NT2/D1 (cell line): Measurements from ENCODE around the gene FAM78A.

Experiments
- DNase-seq: peaks from one replicate; pipeline ENCODE4 v3.0.0-alpha.2; 2011; ENCODE audit warnings: low read depth, low spot score
- H3K27me3 ChIP-seq: 2 replicates; pipeline ENCODE4 v1.6.0; 2011; ENCODE audit warnings: mild to moderate bottlenecking; ENCODE audit not compliant: insufficient read length, insufficient read depth
- H3K36me3 ChIP-seq: 2 replicates; pipeline ENCODE4 v1.6.1; 2011; ENCODE audit warnings: mild to moderate bottlenecking, low read length, mixed read lengths; ENCODE audit not compliant: insufficient read depth, insufficient read length
- H3K4me1 ChIP-seq: 2 replicates; pipeline ENCODE4 v1.5.1; 2011; ENCODE audit not compliant: insufficient read depth, insufficient read length
- H3K4me3 ChIP-seq: 2 replicates; pipeline ENCODE4 v1.5.1; 2011; ENCODE audit warnings: low read depth; ENCODE audit not compliant: insufficient read length
- H3K9ac ChIP-seq: 2 replicates; pipeline ENCODE4 v1.6.0; 2011; ENCODE audit warnings: low read depth; ENCODE audit not compliant: insufficient read length
- H3K9me3 ChIP-seq: 2 replicates; pipeline ENCODE4 v1.5.1; 2011; ENCODE audit warnings: mild to moderate bottlenecking, low read length; ENCODE audit not compliant: insufficient read depth
- SUZ12 ChIP-seq: IDR thresholded peaks from 2 replicates; pipeline ENCODE4 v1.6.1; 2011; ENCODE audit not compliant: insufficient read length, insufficient read depth; ENCODE audit errors: extremely low read depth
- YY1 ChIP-seq: IDR thresholded peaks from 2 replicates; pipeline ENCODE4 v1.6.1; 2011; ENCODE audit not compliant: insufficient read length, insufficient read depth
- ZNF274 ChIP-seq: IDR thresholded peaks from 2 replicates; pipeline ENCODE4 v1.6.1; 2011; ENCODE audit warnings: mild to moderate bottlenecking, low read depth, low read length

Gene FAM78A, protein sequence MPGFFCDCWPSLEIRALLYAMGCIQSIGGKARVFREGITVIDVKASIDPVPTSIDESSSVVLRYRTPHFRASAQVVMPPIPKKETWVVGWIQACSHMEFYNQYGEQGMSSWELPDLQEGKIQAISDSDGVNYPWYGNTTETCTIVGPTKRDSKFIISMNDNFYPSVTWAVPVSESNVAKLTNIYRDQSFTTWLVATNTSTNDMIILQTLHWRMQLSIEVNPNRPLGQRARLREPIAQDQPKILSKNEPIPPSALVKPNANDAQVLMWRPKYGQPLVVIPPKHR

DNA sequence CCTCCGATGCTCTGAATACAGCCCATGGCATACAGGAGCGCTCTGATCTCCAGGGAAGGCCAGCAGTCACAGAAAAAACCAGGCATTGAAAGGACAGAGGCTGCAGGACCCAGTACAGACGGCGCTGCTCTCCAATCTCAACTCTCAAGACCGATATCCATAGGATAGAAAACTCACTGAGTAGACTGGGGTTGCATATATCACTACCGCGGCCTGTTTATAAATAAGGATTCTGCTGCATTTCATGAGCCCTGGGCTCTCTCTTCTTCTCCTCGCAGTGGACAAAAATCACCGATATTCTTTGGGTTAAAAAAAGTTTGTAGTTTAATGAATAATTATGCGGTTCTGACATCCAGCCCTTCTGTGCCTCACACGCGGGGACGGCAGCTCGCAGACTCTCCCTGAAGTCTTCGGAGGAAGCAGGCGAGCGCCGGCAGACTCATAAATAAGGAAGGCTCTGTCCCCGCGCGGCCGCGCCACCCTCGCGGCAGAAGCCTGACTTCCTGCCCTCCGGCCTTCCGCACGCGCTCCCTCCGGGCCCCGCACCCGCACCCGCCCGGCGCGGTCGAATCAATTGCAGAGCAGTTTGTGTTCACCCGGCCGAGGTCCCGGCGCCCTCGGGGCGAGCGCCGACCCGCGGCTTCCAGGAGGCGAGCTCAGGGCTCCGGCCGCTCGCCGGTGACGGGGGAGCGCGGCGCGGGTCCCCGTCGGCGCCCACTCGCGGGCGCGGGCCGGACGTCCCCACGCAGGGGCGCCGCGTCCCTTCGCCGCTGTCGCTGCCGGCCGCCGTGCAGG, at the start of gene FAM78A:
Gene FAM78A (minus strand): TSS at position 417 of the 795 bp plus-strand sequence. CDS start 331 bp downstream, at position 86.
- TF ChIP-seq SUZ12 (no peak), YY1 (no peak), ZNF274 (no peak)
- Histone ChIP-seq H3K4me3 (peak within 1 kb of the TSS; percentile 53), H3K4me1 (peaks cover 28% of the 10 kb centered on the region), H3K9me3 (no peaks in the 10 kb centered on the region), H3K27me3 (peaks cover 19% of the 10 kb centered on the region), H3K9ac (peak within 1 kb of the TSS; percentile 78), H3K36me3 (no peaks in the 10 kb centered on the region)
- DNase-seq: no peak

DNA sequence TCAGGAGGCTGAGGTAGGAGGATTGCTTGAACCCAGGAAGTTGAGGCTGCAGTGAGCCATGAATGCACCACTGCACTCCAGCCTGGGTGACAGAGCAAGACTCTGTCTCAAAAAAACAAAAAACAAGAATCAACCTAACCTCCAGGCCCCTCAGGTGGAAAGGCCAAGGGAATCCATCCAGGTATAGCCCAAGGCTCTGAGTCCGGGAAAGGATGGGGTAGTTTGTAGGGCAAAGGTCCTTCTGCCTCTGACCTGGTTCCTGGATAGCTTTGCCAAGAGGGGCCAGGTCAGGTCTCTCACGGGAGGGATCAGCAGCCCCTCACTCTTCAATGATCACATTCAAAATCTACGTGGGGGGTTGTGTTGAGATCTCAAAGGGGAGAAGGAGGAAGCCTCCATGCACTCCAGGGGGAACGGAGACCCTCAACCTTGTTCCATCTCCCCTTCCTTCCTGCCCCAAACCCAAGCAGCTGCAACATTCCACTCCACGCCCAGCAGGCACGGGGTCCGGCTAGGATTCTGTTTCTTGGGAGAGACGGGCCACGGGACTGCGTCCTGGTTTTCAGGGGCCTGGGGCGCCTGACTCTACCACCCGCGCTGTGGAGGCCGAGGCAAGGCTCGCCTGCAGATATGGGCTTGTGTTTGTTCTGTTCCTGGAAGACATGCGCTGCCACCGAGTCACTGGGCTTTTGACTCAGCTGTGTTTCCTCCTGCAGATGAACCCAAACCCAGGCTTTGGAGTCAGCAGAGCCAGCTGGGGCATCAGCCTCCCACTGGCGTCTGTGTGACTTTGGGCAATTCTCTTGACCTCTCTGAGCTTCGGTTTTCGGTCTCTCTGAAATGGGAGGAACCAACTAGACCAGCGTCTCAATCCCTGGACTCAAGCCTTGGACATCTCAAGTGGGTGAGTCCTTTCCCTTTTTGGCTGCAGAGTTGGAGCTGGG, 48.7 kb upstream of the FAM78A start:
- Histone ChIP-seq H3K4me1 (peaks cover 15% of the 10 kb centered on the region), H3K9ac (no peak overlapping the region), H3K9me3 (no peaks in the 10 kb centered on the region), H3K36me3 (no peaks in the 10 kb centered on the region), H3K27me3 (no peaks in the 10 kb centered on the region), H3K4me3 (no peak overlapping the region)
- no peak for DNase-seq
- TF ChIP-seq YY1: no peak
- TF ChIP-seq SUZ12: no peak
- no peak for TF ChIP-seq ZNF274

DNA sequence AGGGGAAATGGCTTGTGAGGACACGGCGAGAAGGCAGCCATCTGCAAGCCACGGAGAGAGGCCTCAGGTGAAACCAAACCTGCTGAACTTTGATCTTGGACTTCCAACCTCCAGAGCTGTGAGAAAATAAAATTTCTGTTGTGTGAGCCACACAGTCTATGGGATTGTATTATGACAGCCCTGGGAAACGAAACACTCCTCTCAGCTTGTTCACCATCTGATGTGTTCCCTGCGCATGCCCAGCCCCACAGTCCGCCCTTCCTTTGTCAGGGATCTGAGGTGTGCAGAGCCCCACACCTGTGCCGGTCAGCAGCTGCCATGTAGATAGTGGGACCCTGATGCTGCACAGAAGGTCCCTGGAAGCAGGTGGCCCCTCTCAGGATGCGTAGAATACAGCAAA, 47.3 kb upstream of the FAM78A start:
- TF ChIP-seq YY1 (no peak), SUZ12 (no peak), ZNF274 (no peak)
- H3K9ac ChIP-seq: no peak overlapping the region
- no peaks in the 10 kb centered on the region for H3K27me3 ChIP-seq
- H3K9me3 ChIP-seq: no peaks in the 10 kb centered on the region
- DNase-seq: no peak
- H3K36me3 ChIP-seq: no peaks in the 10 kb centered on the region
- no peak overlapping the region for H3K4me3 ChIP-seq
- peaks cover 7% of the 10 kb centered on the region for H3K4me1 ChIP-seq

DNA sequence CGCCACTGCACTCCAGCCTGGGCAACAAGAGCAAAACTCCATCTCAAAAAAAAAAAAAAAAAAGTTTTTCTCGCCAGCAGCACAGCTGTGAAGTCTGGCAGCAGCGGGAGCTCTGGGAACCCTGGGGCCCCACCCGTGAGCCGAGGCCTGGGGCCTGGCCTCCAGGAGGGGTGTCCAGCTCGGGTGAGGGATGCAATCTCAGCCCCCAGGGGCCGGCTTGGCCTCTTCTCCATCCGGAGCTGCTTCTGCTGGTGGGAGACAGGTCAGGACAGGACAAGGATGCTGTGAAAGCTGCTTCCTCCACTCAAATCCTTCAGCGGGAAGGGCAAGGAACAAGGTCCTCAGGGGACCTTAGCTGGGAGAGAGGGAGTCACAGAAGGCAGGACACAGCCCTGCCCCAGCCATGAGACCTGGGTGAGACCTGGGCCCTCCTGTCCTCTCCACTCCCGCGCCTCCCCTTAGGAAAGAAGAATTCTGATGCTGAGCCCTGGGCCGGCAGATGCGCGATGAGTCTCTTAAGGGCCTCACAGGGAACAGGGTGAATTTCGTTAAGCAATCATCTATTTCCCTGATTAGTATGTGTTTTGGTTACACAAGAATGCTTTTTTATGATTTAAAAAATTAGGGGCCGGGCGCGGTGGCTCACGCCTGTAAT, 43.8 kb upstream of the FAM78A start:
- no peak for DNase-seq
- H3K4me3 ChIP-seq: no peak overlapping the region
- no peaks in the 10 kb centered on the region for H3K27me3 ChIP-seq
- no peaks in the 10 kb centered on the region for H3K36me3 ChIP-seq
- H3K4me1 ChIP-seq: peaks cover 10% of the 10 kb centered on the region
- peak overlapping the region; percentile 29 for H3K9ac ChIP-seq
- no peak for TF ChIP-seq YY1
- TF ChIP-seq SUZ12: no peak
- no peak for TF ChIP-seq ZNF274
- H3K9me3 ChIP-seq: no peaks in the 10 kb centered on the region

DNA sequence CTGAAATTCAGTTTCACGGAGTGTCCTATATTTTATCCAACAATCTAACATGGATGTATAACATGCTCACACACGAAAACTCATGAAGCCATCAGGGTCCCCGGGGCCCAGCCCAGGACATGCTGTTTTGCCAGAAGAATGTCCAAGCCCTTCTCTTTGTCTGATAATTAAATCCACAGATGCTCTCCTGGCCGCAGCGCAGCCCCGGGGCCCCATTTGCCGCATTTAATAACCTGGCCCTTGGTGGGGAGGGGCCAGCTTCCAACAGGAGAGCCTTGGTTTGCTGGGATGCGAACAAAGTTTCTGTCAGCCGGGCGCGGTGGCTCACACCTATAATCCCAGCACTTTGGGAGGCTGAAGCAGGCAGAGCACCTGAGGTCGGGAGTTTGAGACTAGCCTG, 43.2 kb upstream of the FAM78A start:
- no peak for TF ChIP-seq SUZ12
- no peak for TF ChIP-seq ZNF274
- no peak for TF ChIP-seq YY1
- DNase-seq: no peak
- no peaks in the 10 kb centered on the region for H3K36me3 ChIP-seq
- no peak overlapping the region for H3K9ac ChIP-seq
- no peaks in the 10 kb centered on the region for H3K9me3 ChIP-seq
- H3K4me1 ChIP-seq: peaks cover 8% of the 10 kb centered on the region
- H3K4me3 ChIP-seq: no peak overlapping the region
- no peaks in the 10 kb centered on the region for H3K27me3 ChIP-seq

DNA sequence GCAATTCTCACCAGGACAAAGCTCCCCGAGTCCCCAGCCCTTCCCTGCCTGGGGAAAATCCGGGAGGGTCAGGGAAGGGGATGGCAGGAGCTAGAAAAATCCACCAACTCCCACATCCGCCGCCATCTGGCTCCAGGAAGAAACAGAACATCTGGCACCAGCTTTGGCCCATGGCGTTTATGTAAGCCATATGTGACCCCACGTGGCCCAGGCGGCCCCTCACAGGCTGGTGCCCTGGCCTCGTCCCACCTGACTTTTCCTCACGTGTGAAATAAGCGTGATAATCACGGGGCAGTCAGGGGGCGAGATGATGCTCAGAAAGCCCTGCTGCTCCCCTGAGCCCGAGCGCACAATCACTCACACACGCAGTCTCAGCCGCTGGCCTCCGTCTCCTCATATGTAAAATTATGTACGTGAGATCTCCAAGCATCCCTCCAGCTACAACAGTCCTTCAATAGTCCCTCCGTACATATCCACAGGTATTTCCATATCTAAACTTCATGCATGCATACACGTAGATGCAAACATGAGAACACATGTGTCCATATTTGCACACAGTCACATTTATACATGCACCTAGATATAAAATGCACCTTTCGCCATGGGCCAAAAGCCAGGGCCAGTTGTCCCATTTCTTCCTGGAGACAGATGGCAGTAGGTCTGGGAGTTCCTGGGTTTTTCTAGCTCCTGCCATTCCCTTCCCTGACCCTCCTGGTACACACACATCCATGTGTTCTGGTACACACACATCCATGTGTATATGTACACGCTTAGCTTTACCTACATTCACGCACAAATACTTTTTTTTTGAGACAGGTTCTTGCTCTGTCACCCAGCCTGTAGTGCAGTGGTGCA, 42.1 kb upstream of the FAM78A start:
- Histone ChIP-seq H3K4me1 (peaks cover 8% of the 10 kb centered on the region), H3K36me3 (no peaks in the 10 kb centered on the region), H3K27me3 (no peaks in the 10 kb centered on the region), H3K9ac (no peak overlapping the region), H3K4me3 (no peak overlapping the region), H3K9me3 (no peaks in the 10 kb centered on the region)
- DNase-seq: no peak
- TF ChIP-seq YY1: no peak
- TF ChIP-seq ZNF274: no peak
- TF ChIP-seq SUZ12: no peak
